GM19035 (cell line): ENCODE data around the gene CCR8.
"Not testable (repeated sequence)": the region's sequence is repeated elsewhere in the genome, so short reads cannot be mapped to it uniquely, and the experiment has no call there.

ENCODE experiments used
- ATAC-seq: cut with Tn5 transposase; IDR thresholded peaks from one replicate; pipeline ENCODE4 v1.9.1; 2021; ENCODE audit not compliant: unreplicated experiment

CCR8 gene

DNA sequence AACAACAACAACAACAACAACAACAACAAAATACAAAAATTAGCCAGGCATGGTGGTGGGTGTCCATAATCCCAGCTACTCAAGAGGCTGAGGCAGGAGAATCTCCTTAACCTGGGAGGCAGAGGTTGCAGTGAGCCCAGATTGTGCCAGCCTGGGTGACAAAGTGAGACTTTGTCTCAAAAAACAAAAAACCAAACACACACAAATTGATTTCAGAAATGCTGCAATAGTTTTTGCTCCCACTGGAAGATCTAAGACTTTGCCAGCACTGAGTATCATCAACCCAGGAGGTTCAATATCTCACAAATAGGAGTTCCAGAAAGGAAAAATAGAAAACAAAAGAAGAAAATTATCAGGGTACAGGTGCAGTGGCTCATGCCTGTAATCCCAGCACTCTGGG is 16.2 kb upstream of the CCR8 start:
- ATAC-seq: no peak

DNA sequence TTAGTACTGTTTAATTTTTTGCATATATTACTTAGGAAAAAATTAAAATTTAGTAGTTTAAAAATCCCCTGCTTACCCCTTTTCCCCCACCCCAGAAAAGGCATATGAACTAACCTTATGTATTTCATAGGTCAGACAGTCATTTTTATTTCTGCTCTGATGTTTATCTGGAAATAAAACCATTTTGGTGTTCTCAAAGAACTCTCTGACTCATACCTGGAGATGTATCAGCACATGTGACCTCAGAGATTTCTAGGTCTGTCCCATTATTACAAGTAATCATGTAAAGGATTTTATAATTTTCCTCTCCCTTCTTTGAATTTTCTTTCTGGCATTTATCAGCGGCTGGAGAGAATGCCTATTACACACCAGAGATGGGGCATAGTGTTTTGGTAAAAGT is 14.1 kb upstream of the CCR8 start:
- ATAC-seq: no peak

DNA sequence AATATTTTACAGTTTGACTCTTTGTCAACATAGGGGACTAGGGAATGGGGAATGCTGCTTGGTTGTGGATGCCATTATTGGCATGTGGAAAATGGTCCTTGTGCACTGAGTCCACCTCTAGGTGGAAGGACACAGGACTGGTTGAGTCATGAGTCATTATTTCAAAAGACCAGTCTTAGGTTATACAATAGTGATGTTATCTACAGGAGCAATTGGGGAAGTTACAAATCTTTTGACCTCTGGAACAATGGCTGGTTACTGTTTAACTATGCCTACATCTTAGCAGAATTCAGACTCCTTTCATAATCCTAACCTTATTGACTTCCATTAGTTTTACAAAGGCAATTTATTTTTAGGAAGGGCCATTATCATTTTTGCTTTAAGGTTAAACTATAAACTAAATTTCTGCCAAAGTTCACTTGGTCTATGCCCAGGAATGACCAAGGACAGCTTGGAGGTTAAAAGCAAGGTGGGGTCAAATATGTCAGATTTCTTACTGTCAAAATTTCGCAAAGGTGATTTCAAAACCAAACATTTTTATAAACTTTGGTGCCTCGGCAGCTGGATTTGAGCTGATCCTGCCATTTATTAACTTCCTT is 11.8 kb upstream of the CCR8 start:
- ATAC-seq: no peak

- ATAC-seq: no peak
Observed at GRCh38 chr3:39318301-39318700, 11.2 kb upstream of the CCR8 start.

GRCh38 chr3:39319249-39319648 is 10.3 kb upstream of the CCR8 start:
- ATAC-seq: no peak

DNA sequence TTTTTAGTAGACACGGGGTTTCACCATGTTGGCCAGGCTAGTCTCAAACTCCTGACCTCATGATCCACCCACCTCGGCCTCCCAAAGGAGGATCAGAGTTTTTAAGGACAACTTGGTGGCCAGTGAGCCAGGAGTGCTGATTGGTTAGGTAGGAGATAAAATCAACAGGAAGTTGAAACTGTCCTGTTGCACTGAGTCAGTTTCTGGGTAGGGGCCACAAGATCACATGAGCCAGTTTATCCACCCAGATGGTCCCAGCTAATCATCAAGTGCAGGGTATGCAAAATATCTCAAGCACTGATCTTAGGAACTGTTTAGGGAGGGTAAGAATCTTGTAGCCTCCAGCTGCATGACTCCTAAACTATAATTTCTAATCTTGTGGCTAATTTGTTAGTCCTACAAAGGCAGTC is 7.9 kb upstream of the CCR8 start:
- not testable (repeated sequence) for ATAC-seq

- not testable (repeated sequence) for ATAC-seq
Observed at GRCh38 chr3:39322209-39322715, 7.2 kb upstream of the CCR8 start.

- ATAC-seq: no peak
Observed at GRCh38 chr3:39322936-39323335, 6.6 kb upstream of the CCR8 start.

GRCh38 chr3:39323494-39323893 is 6.0 kb upstream of the CCR8 start:
- no peak for ATAC-seq

DNA sequence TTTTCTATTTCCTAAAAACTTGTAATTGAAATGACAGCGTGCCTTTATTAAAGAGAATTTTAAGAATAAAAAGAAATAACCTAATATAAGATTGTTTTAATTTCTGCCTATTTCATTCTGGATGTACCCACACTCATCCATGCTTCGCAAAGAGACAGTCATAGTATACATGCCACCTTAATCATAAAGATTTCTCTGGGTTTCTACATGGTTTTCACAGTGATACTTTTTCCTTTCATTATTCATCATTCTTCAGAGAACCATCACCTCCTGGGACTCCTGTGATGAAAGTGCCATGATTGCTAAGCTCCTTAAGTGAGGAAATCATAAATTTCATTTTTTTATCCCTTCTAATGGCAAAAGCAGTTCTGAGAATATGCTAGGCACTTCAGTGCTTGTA is 4.3 kb upstream of the CCR8 start:
- ATAC-seq: no peak

GRCh38 chr3:39327053-39327745 is 2.3 kb upstream of the CCR8 start:
- ATAC-seq: peak; percentile 21

GRCh38 chr3:39327746-39328349 is 1.7 kb upstream of the CCR8 start:
- peak; percentile 71 for ATAC-seq

DNA sequence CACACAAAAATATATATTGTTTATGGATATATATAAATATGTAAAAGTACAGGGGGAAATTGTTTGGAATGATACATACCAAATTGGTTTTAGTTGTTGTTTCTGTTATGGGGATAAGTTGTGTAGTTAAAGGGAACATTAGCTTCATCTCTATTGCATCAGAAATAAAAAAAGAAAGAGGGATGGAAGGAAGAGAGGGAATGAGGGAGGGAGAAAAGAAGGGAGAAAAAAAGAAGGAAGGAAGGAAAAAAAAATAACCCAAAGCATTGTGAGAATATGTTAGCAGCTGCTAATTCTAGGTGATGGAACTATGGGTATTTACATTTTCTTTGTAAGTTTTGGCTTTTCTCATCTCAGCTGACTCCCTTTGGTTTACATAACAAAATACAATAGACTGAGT is 1.3 kb downstream of the CCR8 start:
- no peak for ATAC-seq

- no peak for ATAC-seq
Observed at GRCh38 chr3:39332525-39332924, 3.0 kb downstream of the CCR8 start.

GRCh38 chr3:39333607-39334006 is 4.1 kb downstream of the CCR8 start:
- ATAC-seq: no peak

DNA sequence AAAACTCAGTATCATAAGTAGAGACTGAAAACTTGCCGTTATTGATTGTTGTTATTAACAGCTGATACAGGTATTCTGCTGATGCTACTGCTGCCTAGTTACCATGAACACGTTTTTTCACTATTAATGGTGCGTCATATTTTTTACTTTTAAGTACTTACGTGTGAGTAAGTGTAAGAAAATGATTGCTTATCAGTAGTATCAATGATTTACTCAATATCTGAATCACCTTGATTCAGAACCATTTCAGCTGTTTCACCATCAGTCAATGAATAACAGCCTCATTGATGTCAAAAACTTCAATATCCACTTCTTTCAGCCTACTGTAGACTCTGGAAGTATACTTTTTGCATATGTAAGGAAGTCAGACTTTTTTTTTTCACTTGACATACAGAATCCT is 4.7 kb downstream of the CCR8 start:
- no peak for ATAC-seq

- ATAC-seq: no peak
Observed at GRCh38 chr3:39338201-39338600, 8.7 kb downstream of the CCR8 start.

DNA sequence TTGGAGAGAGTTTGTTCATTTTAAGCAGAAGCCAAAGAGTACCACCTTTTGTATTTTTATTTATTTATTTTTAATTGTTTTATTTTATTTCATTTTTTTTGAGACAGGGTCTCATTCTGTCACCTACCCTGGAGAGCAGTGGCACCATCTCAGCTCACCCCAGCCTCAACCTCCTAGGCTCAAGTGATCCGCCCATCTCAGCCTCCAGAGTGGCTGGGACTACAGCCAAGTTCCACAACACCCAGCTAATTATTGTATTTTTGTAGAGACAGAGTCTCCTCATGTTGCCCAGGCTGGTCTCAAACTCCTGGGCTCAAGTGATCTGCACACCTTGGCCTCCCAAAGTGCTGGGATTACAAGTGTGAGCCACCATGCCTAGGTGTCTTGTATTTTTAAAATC is 9.6 kb downstream of the CCR8 start:
- no peak for ATAC-seq

- ATAC-seq: no peak
Observed at GRCh38 chr3:39343076-39343717, 13.7 kb downstream of the CCR8 start.

GRCh38 chr3:39343760-39344159 is 14.3 kb downstream of the CCR8 start:
- ATAC-seq: no peak

GRCh38 chr3:39344746-39345344 is 15.3 kb downstream of the CCR8 start:
- no peak for ATAC-seq
